NT2/D1 (cell line): ENCODE measurements around the gene GPR15LG.
"Not testable (repeated sequence)": the region's sequence is repeated elsewhere in the genome, so short reads cannot be mapped to it uniquely, and the experiment has no call there.

Source experiments
- DNase-seq: peaks from one replicate; pipeline ENCODE4 v3.0.0-alpha.2; 2011; ENCODE audit warnings: low read depth, low spot score
- H3K27me3 ChIP-seq: 2 replicates; pipeline ENCODE4 v1.6.0; 2011; ENCODE audit warnings: mild to moderate bottlenecking; ENCODE audit not compliant: insufficient read length, insufficient read depth
- H3K36me3 ChIP-seq: 2 replicates; pipeline ENCODE4 v1.6.1; 2011; ENCODE audit warnings: mild to moderate bottlenecking, low read length, mixed read lengths; ENCODE audit not compliant: insufficient read depth, insufficient read length
- H3K4me1 ChIP-seq: 2 replicates; pipeline ENCODE4 v1.5.1; 2011; ENCODE audit not compliant: insufficient read depth, insufficient read length
- H3K4me3 ChIP-seq: 2 replicates; pipeline ENCODE4 v1.5.1; 2011; ENCODE audit warnings: low read depth; ENCODE audit not compliant: insufficient read length
- H3K9ac ChIP-seq: 2 replicates; pipeline ENCODE4 v1.6.0; 2011; ENCODE audit warnings: low read depth; ENCODE audit not compliant: insufficient read length
- H3K9me3 ChIP-seq: 2 replicates; pipeline ENCODE4 v1.5.1; 2011; ENCODE audit warnings: mild to moderate bottlenecking, low read length; ENCODE audit not compliant: insufficient read depth
- SUZ12 ChIP-seq: IDR thresholded peaks from 2 replicates; pipeline ENCODE4 v1.6.1; 2011; ENCODE audit not compliant: insufficient read length, insufficient read depth; ENCODE audit errors: extremely low read depth
- YY1 ChIP-seq: IDR thresholded peaks from 2 replicates; pipeline ENCODE4 v1.6.1; 2011; ENCODE audit not compliant: insufficient read length, insufficient read depth
- ZNF274 ChIP-seq: IDR thresholded peaks from 2 replicates; pipeline ENCODE4 v1.6.1; 2011; ENCODE audit warnings: mild to moderate bottlenecking, low read depth, low read length

The GPR15LG gene

DNA sequence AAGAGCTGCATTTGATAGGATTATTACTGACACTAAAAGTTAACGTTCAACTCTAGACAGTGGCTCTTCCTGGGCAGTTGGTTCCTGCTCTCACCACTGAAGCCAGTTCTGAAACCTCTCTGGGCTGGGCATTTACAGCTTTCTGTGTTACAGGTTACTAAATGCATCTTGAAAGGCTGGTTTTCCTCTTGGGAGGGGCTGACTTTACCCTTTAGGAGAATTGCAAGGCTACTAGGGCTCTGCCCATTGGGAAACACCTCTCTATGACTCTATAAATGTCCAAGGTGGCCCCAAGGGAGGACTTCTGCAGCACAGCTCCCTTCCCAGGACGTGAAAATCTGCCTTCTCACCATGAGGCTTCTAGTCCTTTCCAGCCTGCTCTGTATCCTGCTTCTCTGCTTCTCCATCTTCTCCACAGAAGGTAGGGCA, at the start of gene GPR15LG:
Gene GPR15LG, plus strand, starts transcription at position 301 of the 429 bp plus-strand sequence. Its CDS starts 51 bp downstream, at position 352.
- Histone ChIP-seq H3K36me3 (no peaks in the 10 kb centered on the region), H3K9ac (no peak within 1 kb of the TSS), H3K4me3 (no peak within 1 kb of the TSS), H3K4me1 (no peaks in the 10 kb centered on the region), H3K9me3 (no peaks in the 10 kb centered on the region), H3K27me3 (no peaks in the 10 kb centered on the region)
- DNase-seq, result no peak
- TF ChIP-seq YY1 (no peak), SUZ12 (no peak), ZNF274 (no peak)

DNA sequence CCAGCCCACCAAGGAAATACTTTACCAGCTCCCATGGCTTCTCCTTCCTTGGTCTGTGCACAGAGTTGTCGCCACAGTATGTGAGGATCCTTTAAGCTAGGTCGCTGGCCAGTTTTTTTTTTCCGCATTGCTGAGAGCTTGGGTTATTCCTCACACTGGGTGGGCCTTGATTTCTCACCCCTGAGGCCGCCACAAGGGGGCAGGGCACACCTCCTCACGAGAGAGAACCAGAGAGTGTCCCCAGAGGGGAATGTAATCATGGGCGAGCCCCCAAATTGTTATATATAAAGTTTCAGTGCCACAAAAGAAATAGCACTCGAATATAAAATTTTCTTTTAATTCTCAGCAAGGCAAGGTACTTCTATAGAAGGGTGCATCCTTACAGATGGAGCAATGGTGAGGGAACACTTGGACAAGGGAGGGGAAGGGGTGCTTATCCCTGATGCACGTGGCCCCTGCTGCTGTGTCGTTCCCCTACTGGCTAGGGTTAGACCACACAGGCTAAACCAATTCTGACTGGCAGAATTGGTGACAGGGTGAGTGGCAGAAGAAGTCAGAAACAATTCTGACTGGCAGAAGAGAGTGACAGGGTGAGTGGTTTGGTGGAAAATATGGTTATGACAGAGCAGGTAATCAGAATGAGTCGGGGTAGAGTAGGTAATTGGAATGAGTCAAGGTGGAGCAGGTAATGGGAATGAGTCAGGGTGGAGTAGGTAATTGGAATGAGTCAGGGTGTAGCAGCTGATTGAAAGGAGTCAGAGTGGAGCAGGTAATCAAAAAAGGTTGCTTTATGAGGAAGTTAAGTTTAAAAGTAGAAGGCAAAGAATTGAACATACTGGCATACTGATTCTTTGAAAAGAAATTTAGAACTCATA, 47.5 kb upstream of the GPR15LG start:
- not testable (repeated sequence) for DNase-seq, H3K9ac ChIP-seq, H3K4me3 ChIP-seq, H3K27me3 ChIP-seq, H3K36me3 ChIP-seq, H3K4me1 ChIP-seq
- H3K9me3 ChIP-seq, result peaks cover 15% of the 10 kb centered on the region; the same call in 1 of the 2 replicates

DNA sequence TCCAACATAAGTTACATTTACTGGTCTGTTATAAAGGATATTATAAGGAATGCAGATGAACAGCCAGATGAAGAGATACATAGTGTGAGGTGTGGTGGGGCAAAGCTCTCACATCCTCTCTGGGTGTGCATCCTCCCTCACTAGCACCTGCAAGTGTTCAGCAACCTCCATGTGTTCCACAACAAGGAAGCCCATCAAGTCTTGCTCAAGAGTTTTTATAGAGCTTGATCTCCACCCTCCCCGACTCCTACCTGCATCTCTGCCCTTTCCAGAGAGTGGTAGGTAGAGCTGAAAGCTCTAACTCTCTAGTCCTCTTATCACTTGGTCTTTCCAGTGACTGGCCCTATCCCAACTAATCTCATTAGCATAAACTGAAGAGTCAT, 46.8 kb upstream of the GPR15LG start:
- Histone ChIP-seq H3K9ac (no peak overlapping the region), H3K27me3 (no peaks in the 10 kb centered on the region), H3K4me1 (no peaks in the 10 kb centered on the region), H3K4me3 (no peak overlapping the region), H3K36me3 (no peaks in the 10 kb centered on the region), H3K9me3 (peaks cover 15% of the 10 kb centered on the region; the same call in 1 of the 2 replicates)
- TF ChIP-seq SUZ12 (no peak), YY1 (no peak), ZNF274 (no peak)
- DNase-seq, result no peak

DNA sequence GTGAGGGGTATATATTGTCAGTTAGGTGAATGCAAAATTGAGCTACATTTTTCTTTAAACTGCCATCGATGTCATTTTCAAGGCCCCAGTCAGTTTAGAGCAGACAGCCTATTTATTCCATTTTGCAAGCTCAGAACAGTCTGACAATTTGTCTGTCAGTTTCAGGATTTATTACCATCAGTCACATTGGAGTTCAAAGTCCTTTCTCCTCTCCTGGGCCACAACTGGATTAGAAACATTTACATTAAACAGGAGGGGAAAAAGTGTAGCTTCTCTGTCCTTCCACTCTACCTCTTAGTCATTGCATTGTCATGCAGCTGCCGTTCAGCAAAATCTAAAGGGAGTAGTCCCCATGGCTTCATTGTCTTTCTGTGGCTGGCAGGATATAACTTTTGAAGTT, 37.8 kb upstream of the GPR15LG start:
- Histone ChIP-seq H3K36me3 (peaks cover 5% of the 10 kb centered on the region), H3K9ac (no peak overlapping the region), H3K9me3 (no peaks in the 10 kb centered on the region), H3K4me1 (no peaks in the 10 kb centered on the region), H3K4me3 (no peak overlapping the region), H3K27me3 (no peaks in the 10 kb centered on the region)
- TF ChIP-seq YY1 (no peak), ZNF274 (no peak)
- no peak for DNase-seq

DNA sequence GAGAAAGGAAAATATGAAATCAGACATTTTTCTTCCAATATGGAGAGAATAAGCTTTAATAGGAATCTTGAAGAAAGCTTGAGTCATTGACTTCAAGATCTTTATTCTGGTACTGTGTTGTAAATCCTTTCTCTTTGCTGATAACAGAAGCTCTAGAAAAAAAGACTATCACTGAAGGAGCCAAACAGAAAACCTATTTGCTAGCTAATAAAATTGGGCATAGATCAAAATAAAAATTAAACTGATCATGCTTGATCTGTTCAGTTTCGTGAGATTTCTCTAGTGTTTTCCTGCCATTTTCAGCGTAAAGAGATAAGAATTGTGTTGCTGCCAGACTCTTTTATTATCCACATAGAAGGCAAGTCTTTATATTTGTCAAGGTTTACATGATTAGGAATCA, 35.8 kb upstream of the GPR15LG start:
- Histone ChIP-seq H3K9me3 (no peaks in the 10 kb centered on the region), H3K36me3 (peaks cover 23% of the 10 kb centered on the region), H3K4me3 (no peak overlapping the region), H3K4me1 (no peaks in the 10 kb centered on the region), H3K9ac (no peak overlapping the region), H3K27me3 (no peaks in the 10 kb centered on the region)
- TF ChIP-seq YY1 (no peak), ZNF274 (no peak), SUZ12 (no peak)
- DNase-seq, result no peak

DNA sequence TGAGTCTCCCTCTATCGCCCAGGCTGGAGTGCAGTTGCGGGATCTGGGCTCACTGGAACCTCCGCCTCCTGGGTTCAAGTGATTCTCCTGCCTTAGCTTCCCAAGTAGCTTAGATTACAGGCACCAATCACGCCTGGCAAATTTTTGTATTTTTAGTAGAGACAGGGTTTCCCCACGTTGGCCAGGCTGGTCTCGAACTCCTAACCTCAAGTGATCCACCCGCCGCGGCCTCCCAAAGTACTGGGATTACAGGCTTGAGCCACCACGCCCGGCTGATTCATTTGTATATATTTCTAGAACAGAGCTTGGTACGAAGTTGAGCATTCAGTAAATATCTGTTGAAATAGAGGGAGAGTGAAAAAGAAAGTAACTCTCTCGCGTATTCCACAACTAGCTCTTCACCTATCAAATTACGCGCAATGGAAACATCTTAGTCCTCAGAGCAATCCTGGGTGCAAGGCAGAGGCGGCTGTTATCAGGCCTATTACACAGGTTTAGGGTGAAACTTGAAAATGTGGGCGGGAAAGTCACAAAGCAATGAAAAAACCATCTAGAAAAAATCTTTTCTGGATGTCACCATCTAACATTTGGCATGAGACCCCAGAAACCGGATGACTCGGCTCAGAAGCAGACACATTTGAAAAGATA, 35.0 kb upstream of the GPR15LG start:
- H3K9me3 ChIP-seq, result no peaks in the 10 kb centered on the region
- peak overlapping the region; percentile 32 for H3K9ac ChIP-seq
- no peak for DNase-seq
- H3K36me3 ChIP-seq, result peaks cover 31% of the 10 kb centered on the region
- H3K27me3 ChIP-seq, result no peaks in the 10 kb centered on the region
- H3K4me3 ChIP-seq, result no peak overlapping the region
- no peak for TF ChIP-seq ZNF274
- no peak for TF ChIP-seq SUZ12
- TF ChIP-seq YY1, result no peak
- no peaks in the 10 kb centered on the region for H3K4me1 ChIP-seq
